HG03342 (cell line): ENCODE results near the gene NETO2.
"Not testable (repeated sequence)": the region's sequence is repeated elsewhere in the genome, so short reads cannot be mapped to it uniquely, and the experiment has no call there.

Experiments
- ATAC-seq: cut with Tn5 transposase; IDR thresholded peaks from one replicate; pipeline ENCODE4 v1.9.1; 2021; ENCODE audit warnings: mild to moderate bottlenecking, moderate library complexity; ENCODE audit not compliant: unreplicated experiment

The NETO2 gene

GRCh38 chr16:47143677-47144558 is at the start of gene NETO2:
NETO2 (minus strand) TSS chr16:47143945; CDS start chr16:47143612, 333 bp downstream.
- ATAC-seq = peak; percentile 46

DNA sequence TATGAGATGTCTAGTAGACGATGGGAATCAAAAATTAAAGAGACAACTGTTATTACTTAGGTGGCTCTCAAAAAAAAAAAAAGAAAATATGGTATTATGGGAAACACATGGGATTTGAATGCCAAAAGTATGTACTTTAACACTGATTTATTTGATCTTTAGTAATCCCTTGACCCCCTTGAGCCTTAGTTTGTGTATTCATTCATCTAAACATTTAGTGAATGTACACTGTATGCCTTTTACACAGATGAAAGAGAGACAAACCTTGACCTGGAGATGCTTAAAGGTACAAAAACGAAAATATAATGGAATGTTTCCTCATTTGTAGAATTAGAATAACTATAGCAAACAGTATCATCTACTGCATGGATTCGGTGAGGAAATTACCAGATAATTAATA is 38.6 kb upstream of the NETO2 start:
- ATAC-seq = no peak

DNA sequence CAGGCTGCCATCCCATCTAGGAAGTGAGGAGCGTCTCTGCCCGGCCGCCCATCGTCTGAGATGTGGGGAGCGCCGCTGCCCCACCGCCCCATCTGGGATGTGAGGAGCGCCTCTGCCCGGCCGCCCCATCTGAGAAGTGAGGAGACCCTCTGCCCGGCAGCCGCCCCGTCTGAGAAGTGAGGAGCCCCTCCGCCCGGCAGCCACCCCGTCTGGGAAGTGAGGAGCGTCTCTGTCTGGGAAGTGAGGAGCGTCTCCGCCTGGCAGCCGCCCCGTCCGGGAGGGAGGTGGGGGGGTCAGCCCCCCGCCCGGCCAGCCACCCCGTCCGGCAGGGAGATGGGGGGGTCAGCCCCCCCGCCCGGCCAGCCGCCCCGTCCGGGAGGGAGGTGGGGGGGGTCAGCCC is 37.3 kb upstream of the NETO2 start:
- not testable (repeated sequence) for ATAC-seq

DNA sequence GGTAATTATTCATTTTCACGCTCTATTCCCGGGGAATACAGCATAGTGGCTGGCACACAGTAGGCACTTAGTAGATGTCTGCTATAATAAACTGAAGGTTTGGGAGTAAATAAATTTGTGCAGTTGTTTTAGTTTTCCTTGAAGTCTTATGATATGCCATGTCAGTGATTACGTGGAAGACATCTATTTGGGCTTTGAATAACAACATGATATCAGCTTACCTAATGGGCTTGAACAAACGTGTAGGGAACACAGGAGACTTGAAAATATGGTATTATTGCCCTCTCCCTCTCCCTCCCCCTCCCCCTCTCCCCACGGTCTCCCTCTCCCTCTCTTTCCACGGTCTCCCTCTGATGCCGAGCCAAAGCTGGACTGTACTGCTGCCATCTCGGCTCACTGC is 36.3 kb upstream of the NETO2 start:
- no peak for ATAC-seq

DNA sequence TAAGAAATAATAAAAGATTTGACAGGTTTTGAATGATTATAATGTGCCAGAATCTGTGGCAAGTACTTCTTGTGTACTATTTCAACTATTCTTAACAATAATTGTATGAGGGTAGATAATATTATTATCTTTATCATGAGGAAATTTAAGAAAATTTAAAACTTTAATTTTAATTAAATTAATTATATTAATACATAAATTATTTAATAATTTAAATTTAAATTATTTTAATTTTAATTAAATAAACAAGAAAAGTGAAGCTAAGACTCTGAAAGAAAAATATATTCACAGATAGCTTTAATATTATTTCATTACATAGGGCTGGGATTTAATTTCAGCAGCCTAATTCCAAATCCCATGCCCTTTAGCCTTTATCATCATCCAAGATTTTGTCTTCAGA is 31.4 kb upstream of the NETO2 start:
- no peak for ATAC-seq

- ATAC-seq = no peak
Observed at GRCh38 chr16:47162670-47163420, 19.1 kb upstream of the NETO2 start.

- ATAC-seq = no peak
Observed at GRCh38 chr16:47161464-47161863, 17.7 kb upstream of the NETO2 start.

DNA sequence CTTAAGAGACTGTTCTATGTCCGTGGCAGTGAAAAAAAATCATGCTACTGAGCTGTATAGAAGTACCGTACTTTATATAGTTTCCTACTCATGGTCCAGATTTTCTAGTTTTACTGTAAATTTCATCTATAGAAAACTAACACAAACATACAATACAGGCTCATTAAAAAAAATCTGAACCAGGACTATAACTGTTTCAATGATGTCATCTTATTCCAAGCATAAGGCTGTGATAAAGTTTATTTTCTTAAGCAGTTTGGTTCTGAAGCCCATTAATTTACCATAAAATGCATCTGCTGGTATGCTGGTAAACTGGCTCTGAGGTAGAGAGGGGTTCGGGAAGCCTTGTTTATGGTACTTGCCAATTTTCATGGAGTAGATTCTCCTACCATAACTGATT is 16.7 kb upstream of the NETO2 start:
- no peak for ATAC-seq

DNA sequence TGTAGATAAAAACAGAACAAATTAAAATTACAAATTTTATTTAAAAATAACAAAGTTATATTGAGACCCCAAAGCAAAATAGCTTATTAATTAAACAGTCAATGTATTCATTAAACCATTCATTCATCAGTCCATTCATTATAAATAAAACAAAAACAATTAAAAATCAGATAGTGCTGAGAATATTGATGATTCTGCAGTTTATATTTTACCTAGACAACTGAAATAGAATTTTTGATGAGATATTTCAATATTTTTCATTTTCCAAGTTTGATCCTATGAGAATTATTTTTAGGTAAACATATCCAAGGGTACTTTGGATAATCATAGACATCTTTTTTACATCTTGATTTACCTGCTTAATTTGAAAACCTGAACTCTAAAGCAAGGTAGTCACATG is 15.2 kb upstream of the NETO2 start:
- no peak for ATAC-seq

DNA sequence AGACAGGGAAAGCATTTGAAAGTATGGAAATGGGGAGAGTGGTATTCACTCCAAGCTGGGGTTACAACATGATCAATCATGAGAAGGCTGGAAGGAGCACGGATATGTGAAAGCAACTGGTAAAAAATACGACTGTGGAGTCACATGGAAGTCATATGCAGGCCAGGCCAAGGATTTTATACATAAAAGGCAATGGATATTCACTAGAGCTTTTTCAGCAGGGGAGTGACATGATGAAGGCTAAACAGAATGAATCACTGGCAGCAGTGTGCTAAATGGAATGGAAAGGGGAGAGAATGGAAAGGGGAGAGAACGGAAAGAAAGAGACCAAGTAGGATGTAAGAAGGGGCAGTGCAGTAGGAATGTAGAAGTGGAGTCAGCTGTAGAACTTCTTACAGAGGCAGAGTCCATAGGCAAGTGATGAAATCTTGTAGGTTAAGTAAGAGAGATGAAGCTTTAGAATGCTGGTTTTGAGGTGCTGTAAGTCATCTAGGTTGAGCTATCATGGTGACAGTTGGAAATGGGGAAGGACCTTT is 13.0 kb upstream of the NETO2 start:
- ATAC-seq = no peak

DNA sequence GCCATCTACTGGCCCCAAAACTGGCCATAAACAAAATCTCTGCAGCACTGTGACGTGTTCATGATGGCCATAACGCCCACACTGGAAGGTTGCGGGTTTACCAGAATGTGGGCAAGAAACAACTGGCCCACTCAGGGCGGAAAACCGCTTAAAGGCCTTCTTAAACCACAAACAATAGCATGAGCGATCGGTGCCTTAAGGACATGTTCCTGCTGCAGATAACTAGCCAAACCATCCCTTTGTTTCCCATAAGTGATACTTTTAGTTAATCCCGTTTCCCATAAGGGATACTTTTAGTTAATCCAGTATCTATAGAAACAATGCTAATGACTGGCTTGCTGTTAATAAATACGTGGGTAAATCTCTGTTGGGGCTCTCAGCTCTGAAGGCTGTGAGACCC is 8.8 kb upstream of the NETO2 start:
- ATAC-seq = not testable (repeated sequence)

DNA sequence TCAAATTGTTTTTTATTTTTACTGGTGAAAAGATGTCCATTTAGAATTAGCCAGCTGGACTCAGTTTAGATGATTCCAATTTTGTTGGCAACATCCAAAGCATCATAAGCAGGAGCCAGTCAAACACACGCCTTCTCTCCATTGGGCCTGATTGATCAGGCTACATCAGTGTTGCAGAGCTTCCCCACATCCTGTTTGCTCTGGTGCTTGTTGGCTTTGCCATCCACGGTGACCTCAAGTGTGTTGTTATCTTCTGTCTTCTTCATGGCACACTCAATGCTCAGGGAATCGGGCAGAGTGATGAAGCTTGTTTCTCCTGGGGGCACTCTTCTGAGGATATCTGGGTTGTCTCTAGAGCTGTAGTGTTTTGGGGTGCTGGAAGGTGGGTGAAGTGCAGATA is 6.3 kb upstream of the NETO2 start:
- ATAC-seq = no peak

DNA sequence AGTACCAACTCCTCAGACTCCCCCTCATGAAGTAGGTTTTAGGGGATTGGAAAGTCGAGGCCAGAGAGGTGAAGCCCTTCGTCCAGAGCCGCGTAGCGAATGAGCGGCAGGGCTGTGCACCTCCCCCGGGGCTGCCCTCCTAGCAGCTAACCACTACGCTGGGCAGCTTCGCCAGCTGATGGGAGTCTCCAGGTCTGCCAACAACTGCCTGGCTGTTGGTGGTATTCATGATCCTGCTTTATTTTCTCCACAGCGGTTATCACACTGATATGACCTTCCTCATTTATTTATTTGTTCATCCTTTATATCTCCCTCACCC is 773 bp upstream of the NETO2 start:
- no peak for ATAC-seq

- ATAC-seq = peak; percentile 68
Observed at GRCh38 chr16:47142821-47143676, 696 bp downstream of the NETO2 start.

DNA sequence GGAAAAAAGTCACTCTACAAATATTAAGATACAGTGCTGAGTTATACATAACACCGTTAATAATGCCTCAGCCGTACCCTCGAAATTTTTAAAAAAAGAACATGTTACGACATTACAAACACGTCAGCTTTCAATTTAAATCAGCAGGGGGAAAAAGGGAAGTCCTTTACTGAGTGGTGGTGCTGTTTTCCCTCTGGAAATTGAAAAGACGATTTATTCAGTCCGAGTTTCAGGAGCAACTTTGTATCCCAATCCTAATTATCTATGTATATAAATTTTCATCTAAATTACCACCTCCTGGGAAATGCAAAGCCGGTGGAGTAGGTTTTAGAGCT is 1.3 kb downstream of the NETO2 start:
- ATAC-seq = no peak

- peak; percentile 48 for ATAC-seq
Observed at GRCh38 chr16:47141773-47142485, 1.8 kb downstream of the NETO2 start.

GRCh38 chr16:47140686-47141085 is 3.1 kb downstream of the NETO2 start:
- ATAC-seq = no peak

DNA sequence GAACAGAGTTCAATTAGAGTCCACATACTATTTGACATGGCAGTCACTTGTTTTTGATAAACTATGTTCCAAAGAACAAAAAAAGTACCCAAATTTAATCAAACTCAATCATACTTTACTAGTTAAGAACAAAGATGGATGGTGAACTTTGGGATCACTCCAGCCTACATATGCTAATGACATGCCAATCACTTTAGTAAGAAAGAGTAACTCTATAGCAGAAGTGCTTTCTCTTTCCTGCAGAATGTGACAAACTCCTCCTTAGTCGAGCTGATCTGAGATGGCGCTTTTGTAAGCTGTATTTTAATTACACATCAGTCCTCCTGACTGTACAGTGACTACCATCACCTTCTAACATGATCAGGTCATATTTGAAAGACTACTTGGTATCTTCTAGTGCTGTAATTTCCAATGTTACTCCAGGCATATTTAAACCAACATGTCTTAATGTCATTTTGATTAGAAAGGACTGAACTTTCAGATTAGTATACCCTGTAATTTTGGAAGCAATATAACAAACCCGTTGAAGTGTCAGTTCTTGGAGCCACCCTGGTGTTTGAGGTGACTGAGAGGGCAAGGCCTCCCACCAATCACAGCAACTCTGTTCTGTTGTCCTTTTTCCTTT is 4.1 kb downstream of the NETO2 start:
- ATAC-seq = no peak

- ATAC-seq = not testable (repeated sequence)
Observed at GRCh38 chr16:47137925-47138324, 5.8 kb downstream of the NETO2 start.
